Placental pericyte (primary cell): ENCODE data around the gene TMEM150B. TPM values are rescaled to one million over a fixed set of nuclear protein-coding genes. Genes with fewer than 3 reads are reported as not detected.

Experiments used
- total RNA-seq: library from RNA; depleted of rRNA; stranded (reverse); fragments of >200 nt; gene quantifications from 2 replicates; pipeline ENCODE4 v1.2.3, GENCODE V29; 2012

Gene TMEM150B, protein sequence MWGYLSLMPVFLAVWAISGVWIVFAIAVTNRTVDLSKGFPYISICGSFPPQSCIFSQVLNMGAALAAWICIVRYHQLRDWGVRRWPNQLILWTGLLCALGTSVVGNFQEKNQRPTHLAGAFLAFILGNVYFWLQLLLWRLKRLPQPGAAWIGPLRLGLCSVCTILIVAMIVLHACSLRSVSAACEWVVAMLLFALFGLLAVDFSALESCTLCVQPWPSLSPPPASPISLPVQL
- not detected in 2 replicates for total RNA-seq

GRCh38 chr19:55325172-55325571 lies at the start of gene TMEM150B:
Gene TMEM150B (minus strand): TSS chr19:55325341. CDS start chr19:55321036, 4,305 bp downstream.

GRCh38 chr19:55370305-55370988 lies 45.3 kb upstream of the TMEM150B start, which contains the start of gene IL11:
Gene IL11 (minus strand): TSS chr19:55370463. CDS start chr19:55370310, 153 bp downstream.

GRCh38 chr19:55362990-55363716 lies 38.0 kb upstream of the TMEM150B start, which contains the start of gene GARIN5B:
Gene GARIN5B (minus strand): TSS chr19:55363260. CDS start chr19:55363066, 194 bp downstream.

GRCh38 chr19:55354698-55355212 lies 29.6 kb upstream of the TMEM150B start, which contains the start of gene COX6B2:
Gene COX6B2 (minus strand): TSS chr19:55354719. CDS start chr19:55354521, 198 bp downstream.

GRCh38 chr19:55339105-55339888 lies 14.2 kb upstream of the TMEM150B start, which contains the start of gene KMT5C:
Gene KMT5C (plus strand): TSS chr19:55339876. CDS start chr19:55341937, 2,061 bp downstream.

GRCh38 chr19:55283548-55284377 lies 41.4 kb downstream of the TMEM150B start, which contains the start of gene BRSK1:
Gene BRSK1 (plus strand): TSS chr19:55283997. CDS start chr19:55284443, 446 bp downstream.

DNA sequence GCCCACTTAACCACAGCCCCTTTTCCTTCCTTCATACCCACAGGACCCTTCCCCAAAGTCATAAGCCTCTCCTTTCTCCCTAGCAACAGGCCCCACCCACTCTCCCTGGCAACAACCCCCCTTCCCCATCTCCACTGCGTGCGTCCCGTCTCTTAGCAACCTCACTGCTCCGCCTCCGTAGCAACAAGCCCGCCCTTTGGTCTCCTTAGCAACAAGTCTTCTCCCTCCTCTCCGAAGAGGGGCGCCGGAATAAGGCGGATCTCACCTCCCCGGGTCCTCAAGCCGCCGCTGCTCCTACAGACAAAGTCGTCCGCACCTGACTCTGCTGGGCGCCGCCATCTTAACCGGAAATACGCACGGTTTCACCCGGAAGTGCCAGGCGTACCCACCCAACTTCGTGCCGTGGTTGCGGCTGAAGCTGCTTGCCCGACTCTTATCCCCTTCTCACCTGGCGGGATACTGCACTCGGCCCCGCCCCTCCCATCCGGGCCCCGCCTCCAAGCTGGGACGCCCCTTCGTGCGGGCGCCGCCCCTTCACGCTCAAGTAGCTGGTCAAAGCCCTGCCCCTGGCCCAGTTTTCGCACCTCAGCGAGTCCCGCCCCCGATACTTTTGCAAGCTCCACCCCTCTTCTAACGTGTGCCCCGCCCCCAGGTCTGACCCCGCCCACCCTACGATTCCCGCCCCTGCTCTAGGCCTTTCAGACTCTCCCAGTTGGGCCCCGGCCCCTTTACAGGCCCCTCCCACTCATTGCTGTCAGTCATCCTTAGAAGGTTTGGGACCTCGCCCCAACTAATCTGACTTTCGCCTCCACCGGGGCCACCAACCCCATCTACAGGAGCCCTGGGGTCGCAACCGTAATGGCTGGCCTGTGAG lies 45.1 kb downstream of the TMEM150B start, which contains the start of gene HSPBP1:
Gene HSPBP1 (minus strand): TSS at position 341 of the 874 bp plus-strand sequence. CDS start 502 bp downstream, outside the sequence.

Other genes with a start within 250 kb of the TMEM150B start
- 0.88 and 3.1 TPM in 2 replicates for gene EPS8L1, start 249.5 kb downstream of the TMEM150B start, total RNA-seq
- gene PPP1R12C, start 207.7 kb downstream of the TMEM150B start, total RNA-seq: 86.5 and 91.7 TPM in 2 replicates
- gene TNNT1, start 176.1 kb downstream of the TMEM150B start, total RNA-seq: 0.57 and 2.8 TPM in 2 replicates
- not detected in 2 replicates for gene TNNI3, start 167.6 kb downstream of the TMEM150B start, total RNA-seq
- 0.66 TPM in 1 of 2 replicates, not detected in the other for gene DNAAF3, start 158.7 kb downstream of the TMEM150B start, total RNA-seq
- under 0.01 TPM in 1 of 2 replicates, not detected in the other for gene SYT5, start 145.1 kb downstream of the TMEM150B start, total RNA-seq
- 4.9 and 46.0 TPM in 2 replicates for gene PTPRH, start 115.8 kb downstream of the TMEM150B start, total RNA-seq
- 1.9 and 2.6 TPM in 2 replicates for gene TMEM86B, start 96.6 kb downstream of the TMEM150B start, total RNA-seq
- 58.9 and 69.9 TPM in 2 replicates for gene PPP6R1, start 66.3 kb downstream of the TMEM150B start, total RNA-seq
- 41.1 and 41.9 TPM in 2 replicates for gene HSPBP1, start 45.2 kb downstream of the TMEM150B start, total RNA-seq
- 1.7 and 3.5 TPM in 2 replicates for gene BRSK1, start 41.3 kb downstream of the TMEM150B start, total RNA-seq
- gene KMT5C, start 14.5 kb upstream of the TMEM150B start, total RNA-seq: 7.9 and 9.6 TPM in 2 replicates
- 0.14 and 0.22 TPM in 2 replicates for gene COX6B2, start 29.4 kb upstream of the TMEM150B start, total RNA-seq
- gene GARIN5B, start 37.9 kb upstream of the TMEM150B start, total RNA-seq: not detected in 2 replicates
- gene IL11, start 45.1 kb upstream of the TMEM150B start, total RNA-seq: 15.1 and 82.0 TPM in 2 replicates
- not detected in 2 replicates for gene TMEM190, start 51.5 kb upstream of the TMEM150B start, total RNA-seq
- 1.4 TPM in 1 of 2 replicates, not detected in the other for gene TMEM238, start 59.0 kb upstream of the TMEM150B start, total RNA-seq
- 301 and 1,049 TPM in 2 replicates for gene RPL28, start 60.6 kb upstream of the TMEM150B start, total RNA-seq
- gene UBE2S, start 82.4 kb upstream of the TMEM150B start, total RNA-seq: 40.5 and 198 TPM in 2 replicates
- gene SHISA7, start 118.0 kb upstream of the TMEM150B start, total RNA-seq: not detected in 2 replicates
- gene ISOC2, start 136.3 kb upstream of the TMEM150B start, total RNA-seq: 50.8 and 116 TPM in 2 replicates
- gene C19orf85, start 139.4 kb upstream of the TMEM150B start, total RNA-seq: not detected in 2 replicates
- gene ZNF628, start 151.3 kb upstream of the TMEM150B start, total RNA-seq: 3.3 and 3.9 TPM in 2 replicates
- 17.5 and 19.3 TPM in 2 replicates for gene NAT14, start 159.8 kb upstream of the TMEM150B start, total RNA-seq
- 3.1 and 24.2 TPM in 2 replicates for gene SSC5D, start 163.1 kb upstream of the TMEM150B start, total RNA-seq
- not detected in 2 replicates for gene SBK2, start 211.8 kb upstream of the TMEM150B start, total RNA-seq
- not detected in 2 replicates for gene SBK3, start 220.2 kb upstream of the TMEM150B start, total RNA-seq